Measurements from ENCODE around the gene UBASH3A.

The UBASH3A gene

DNA sequence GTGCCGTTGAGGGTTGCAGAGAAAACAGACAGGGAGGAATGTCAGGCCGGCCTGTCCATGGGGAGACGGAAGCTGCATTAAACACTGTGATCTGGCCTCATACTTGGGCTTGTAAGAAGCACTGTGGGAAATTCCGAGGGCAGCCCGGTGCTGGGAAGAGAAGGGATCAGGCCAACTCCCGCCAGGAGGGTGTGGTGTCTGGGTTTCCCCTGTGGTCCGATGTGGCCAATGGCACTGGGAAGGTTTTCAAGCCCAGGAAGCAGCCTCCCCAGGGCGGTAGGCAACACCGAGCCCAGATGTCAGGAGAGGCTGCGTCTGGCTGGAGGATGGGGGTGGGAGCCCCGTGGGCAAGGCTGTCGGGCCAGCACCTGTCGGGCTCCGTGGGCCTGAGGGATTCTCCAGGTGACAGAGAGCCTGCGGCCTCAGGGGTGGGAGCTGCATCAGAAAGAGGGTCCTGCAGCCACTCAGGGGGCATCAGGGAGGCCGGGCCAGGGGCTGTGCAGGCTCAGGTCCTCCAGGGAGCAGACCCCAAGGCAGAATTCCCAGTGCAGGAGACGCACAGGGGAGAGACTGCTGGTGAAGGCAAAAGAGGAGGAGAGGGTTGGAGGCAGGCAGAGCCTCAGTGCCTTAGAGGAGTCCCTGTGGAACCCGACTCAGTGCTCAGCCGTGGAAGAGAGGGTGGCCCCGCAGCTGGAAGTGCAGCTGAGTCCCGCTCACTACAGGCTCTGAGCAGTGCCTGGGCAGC, 8.4 kb downstream of the UBASH3A start:
- no peak for DNase-seq

DNA sequence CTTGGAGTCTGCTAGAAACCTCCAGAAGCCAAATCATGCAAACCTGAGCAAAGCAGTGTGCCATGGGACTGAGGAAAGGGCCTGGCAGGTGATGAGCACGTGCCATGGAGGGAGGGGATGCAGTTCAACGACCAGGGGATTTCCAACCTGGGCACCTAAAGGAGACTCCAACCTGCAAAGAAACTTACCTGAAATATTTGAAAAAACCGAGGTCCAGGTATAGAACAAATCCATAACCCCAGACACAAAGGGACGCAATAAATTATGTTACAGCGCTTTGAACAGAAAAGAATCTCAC, 8.9 kb downstream of the UBASH3A start:
- no peak for DNase-seq

DNA sequence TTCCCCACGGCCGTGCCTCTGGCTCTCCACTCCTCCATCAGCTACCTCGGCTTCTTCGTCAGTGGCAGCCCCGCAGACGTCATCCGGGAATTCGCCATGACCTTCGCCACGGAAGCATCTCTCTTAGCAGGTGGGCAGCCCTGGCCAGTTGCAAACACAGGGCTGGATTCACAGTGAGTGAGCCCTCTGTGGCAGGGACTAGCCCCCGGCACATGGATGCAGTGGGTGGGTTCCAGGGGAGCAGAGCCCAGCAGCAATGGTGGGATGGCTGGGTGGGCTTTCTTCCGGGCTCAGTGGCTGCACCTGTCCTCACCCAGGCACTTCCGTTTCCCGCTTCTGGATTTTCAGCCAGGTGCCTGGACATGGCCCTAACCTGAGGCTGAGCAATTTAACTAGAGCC, 9.4 kb downstream of the UBASH3A start:
- DNase-seq = no peak

DNA sequence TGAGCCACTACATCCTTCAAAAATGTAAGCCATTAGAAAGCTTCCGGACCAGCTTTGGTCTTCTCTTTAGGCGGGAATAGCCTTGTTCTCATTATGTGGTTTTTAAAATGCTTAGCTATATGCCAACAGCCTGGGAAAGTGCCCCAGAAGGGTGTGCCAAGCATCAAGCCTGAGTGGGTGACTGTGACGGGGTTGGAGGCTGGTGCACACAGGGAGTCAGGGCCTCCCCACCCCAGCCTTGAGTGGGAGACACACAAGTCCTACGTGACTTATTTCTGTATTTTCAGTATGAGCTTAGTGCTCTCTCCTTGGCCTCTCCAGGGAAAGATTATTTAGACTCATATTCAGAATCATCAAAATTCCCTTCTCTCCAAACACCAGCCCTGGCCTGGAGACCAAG, 9.8 kb downstream of the UBASH3A start:
- no peak for DNase-seq

DNA sequence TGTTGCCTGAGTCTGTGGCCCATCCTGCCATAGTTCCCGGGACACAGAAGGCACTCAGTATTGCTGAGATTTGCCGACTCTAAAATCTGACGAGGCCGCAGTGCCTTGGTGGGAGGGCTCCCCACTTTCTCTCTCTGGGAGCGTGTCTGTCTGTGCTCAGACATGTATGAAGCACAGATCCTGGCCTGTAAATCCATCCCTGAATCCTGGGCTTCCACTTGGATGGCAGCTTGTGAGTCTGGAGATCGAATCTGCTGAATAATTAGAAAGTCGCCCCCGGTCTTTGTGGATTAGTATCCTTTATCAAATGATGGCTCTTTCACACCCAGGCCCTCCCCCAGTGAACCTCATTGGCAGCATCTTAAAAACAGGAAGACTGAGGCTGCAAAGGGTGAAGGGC, 10.4 kb downstream of the UBASH3A start:
- DNase-seq = no peak

DNA sequence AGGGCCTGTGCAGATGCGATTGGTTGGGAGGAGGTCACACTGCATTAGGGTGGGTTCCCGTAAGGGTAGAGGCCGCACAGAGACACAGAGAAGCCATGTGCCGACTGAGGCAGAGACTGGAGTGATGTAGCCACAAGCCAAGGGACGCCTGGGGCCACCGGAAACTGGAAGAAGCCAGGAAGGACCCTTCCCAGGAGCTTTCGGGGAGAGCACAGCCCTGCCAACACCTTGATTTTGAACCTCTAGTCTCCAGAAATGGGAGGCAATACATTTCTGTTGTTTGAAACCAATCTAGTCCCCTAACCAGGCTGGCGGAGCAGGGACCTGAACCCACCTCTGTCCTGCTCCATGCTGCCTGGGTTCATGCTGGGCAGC, 10.8 kb downstream of the UBASH3A start:
- no peak for DNase-seq

DNA sequence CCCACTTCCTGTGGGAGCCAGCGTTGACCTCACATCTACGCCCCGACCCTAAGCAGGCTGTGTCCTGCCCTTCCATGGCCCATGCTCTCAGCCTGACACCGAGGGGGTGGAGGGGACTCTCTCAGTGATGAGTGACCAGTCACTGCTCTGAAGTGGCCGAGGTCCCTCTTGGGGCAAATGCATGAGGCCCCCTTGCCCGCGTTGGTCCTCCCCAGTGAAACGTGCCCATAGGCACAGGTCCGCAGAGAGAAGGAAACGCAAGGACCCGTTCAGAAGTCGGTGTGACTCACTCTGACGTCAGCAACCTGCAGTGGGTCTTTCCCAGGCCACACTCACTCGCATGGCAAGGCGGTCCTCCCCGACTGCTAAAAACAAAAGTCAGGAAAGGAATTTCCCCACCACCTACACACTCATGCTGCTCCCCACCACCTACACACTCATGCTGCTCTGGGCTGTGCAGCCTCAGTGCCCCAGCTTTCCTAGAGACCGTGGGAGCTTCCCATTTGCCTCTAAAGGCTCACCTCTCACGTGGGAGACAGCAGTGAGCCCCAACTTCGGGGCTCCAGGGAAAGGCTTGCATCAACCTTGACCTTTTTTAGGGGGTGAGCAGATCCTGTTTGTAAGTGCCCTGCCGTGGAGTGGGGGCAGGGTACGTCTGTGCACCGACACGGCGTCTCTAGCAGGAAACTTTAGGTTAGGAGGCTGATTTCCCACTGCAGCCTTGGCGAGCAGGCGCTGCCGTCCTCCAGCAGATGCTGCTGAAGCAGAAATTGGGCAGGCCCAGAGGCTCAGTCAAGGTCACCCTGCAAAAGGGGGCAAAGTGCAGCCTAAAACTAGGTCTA, 11.4 kb downstream of the UBASH3A start:
- DNase-seq = peak; percentile 78

DNA sequence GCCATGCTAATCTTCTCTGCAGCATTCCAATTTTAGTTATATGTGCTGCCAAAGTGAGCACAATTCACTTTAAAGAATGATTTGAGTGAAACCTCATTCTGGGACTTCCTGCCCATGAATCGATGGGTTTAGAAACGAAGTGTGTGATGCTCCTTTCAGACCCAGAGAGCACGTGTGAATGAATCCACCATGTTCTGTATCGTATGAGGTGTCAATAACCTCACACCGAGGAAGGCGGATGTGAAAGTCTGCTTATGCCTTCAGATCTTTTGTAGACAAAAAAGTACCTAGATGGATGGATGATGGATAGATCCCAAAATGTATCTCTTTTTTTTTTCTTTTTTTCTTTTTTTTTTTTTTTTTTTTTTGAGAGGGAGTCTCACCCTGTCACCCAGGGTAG, 13.8 kb downstream of the UBASH3A start:
- DNase-seq = no peak

DNA sequence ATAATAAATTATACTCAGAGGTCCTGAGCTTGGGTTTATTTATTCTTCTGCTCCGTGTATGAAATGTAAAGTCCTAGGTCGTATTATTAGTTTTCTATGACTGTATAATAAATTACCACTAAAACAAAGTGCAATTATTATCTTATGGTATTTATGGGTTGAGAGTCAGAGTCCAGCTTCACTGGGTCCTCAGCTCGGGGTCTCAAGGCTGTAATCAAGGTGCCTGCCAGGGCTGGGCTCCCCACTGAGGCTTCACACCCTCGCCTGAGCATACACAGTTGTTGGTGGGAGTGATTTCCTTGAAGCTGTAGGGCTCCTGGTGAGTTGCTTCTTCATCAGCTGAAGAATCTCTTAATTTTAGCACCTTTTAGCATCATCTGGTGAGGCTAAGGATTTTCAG, 15.2 kb downstream of the UBASH3A start:
- no peak for DNase-seq

DNA sequence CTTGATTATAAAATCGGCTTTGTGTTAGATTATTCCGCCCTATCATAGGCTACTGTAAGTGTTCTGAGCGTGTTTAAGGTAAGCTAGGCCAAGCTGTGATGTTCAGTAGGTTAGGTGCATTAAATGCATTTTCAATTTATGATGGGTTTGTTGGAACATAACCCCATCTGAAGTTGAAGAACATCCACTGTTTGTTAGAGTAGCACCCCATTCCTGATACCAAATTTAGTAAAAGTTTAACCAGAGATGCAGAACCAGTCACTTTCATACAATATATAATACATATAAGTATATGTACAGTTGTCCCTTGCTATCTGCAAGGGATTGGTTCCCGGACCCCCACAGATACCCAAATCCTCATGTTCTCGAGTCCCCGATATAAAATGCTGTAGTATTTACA, 16.1 kb downstream of the UBASH3A start:
- DNase-seq = no peak

DNA sequence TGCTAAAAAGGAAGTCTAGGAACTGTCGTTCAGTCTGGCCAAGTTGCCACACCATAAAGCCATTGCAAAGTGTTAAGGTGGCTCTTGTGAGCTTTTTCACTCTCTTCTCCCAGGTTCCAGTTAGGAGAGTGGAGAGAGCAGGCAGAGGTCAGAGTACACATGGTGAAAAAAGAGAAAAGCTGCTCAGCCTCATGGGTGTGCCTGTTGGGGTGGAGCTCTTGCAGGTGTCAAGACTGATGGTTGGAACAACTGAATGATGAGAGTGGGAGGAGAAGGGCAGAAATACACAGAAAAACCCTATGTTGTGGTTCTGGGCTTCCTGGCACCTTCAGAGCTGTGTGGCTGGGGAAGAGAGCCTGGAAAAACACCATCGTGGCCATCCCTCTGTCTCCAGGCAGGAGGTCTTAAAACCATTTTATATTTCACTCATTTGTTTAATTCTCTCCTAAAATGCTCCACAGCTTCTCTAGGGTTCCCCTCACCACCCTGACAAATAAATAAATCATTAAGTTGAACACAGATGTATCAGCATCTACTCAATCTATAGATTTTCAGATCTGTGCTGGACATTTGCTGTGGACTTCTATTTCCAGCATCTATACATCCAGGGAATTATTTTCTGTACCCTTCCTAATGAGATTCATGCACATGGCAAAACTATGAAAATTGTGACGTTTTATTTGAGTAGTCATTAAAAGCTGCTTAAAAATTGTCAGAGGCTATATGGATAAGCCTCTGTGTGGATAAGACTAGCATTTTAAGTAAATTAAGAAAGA, 17.5 kb downstream of the UBASH3A start:
- no peak for DNase-seq

DNA sequence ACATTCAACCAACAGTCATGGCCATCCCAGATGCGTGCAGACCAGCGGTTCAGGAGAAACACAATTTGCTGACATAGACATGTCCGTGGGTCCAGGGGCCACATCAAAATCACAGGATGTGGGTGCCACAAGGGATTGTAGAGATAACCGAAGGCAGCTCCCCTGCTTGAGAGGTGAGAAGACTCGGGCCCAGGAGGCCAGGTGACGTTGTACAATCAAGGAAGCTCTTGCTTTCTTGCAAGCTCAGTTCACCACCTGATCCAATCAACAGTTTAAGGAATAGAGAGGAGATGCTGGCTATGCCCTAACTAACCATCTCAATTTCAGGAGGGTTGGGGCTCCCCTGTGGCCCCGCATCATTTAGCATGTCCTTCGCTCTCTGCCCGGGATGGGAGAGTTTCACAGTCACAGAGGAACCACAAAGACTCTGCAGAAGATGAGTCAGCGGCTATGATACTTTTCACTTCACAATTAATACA, 19.5 kb downstream of the UBASH3A start:
- no peak for DNase-seq

DNA sequence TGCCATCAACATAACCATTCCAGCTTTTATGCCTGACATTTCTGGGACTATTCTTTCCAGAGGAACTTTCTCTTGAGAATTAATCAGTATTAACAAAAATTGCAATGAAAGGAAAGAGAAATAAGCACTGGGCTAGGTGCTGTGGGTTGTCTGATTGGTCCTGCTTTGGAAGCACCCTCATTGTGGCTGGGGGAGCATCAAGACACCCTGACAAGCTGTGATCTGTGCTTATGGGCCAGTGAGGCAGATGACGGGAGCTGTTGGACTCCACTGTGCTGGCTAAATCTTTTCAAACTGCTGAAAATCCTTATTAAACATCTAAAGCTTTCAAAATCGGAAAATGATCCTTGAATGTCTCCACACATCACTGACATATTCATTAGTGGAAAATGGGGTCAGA, 20.0 kb downstream of the UBASH3A start:
- no peak for DNase-seq

DNA sequence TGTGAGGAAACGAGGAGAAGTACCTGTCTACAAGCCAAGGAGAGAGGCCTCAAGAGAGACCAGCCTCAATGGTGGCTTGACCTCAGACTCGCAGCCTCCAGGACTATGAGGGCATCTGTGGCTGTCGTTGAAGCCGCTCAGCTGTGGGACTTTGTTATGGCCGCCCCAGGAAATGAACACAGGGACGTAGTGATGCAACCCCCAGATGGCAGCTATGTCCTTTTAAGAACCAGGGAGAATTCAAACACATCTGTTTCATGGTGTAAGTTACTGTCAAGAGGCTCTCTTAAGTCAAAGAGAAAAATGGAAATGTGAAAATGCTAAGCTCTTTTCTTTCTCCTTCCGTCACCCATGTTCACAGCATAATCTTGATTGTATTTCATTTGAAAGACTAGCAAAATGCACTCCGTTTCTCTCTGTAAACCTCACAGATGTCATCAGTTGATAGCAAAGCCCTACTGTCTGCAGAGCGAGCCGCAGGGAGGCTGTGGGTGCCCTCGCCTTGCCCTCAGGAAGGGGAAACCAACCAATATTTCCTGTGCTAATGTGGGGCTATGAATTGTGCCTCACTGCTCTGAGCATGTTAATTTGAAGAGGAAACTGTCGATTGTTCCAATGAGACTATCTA, 21.3 kb downstream of the UBASH3A start:
- DNase-seq = peak; percentile 25

DNA sequence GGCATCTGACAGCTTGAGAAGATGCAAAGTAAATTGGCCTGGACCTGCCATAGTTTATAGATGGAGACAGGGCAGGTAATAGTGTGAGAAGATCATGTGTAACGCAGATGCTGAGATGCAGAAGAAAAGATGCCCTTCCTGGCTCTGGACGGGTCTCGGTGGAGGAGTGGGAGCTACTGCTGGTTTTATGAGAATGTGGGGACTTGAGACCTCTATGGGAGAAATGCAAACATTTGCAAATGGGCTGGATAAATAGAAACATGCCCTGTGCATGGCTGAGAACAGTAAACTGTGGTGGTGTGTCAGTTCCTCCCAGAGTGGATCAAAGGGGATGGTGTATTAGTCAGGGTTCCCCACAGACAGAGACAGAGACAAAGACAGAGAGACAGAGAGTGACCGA, 21.9 kb downstream of the UBASH3A start:
- no peak for DNase-seq

DNA sequence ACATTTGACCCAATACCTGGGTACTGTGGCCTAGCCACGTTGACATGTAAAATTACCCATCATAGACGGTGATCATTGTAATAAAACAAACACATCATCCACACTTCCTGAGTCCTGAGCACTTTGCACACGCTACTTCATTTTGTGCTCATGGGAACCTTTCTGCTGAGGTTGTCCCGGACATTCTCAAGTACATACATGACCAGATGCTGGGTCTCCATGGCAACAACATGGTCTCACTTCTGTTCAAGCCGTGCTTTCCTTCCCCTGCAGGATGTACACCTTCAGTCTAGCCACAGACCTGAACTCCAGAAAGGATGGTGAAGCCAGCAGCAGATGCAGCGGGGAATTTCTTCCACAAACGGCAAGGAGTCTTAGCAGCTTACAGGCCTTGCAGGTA, 22.7 kb downstream of the UBASH3A start:
- no peak for DNase-seq

DNA sequence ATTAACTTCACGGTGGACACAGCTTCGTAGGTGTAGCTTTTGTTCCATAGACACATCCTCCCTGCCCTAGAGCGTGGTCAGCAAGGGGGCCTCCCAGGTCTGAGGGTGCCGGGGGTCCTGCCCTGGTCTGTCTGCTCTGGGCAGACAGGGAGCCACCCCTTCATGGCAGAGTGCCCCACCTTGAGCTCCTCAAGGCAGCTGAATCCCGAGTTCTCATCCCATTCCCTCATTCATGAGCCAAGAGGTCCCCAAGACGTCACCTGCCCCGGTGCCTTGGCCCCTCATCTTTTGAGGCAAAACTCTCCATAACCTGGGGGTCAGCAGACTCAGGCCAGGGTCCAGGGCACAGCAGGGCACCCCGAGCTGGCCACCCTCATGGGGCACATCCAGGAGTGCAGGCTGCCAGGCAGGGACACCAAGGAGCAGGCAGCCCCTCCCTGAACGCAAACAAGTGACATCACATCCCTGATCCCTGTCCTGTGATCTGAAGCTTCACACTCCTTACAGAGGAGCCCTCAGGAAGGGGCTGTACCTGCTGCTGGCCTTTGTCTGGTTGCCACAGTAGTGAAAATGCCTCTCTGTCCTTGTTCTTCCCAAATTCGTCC, 23.3 kb downstream of the UBASH3A start:
- no peak for DNase-seq

DNA sequence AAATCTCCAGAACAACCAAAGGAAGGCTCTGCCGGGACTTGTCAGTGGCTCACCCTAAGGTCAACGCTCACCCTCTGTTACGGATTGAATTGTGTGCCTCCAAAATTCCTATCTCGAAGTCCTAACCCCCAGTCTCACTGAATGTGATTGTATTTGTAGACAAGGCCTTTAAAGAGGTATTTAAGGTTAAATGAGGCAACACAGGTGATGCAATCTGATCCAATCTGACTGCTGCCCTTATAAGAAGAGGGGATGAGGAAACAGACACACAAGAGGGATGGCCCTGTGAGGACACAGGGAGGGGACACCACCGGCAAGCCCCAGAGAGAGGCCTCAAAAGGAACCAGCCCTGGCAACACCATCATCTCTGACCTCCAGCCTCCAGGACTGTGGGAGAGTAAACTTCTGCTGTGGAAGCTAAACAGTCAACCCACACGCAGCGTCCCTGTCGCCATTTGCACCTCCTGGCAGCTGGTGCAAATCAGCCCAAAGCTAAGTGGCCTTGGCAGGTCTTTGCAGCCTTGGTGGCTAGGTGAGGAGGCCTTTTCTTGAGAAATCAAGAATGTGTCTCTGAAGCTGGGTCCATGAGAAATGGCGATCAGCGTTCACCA, 24.2 kb downstream of the UBASH3A start:
- no peak for DNase-seq

DNA sequence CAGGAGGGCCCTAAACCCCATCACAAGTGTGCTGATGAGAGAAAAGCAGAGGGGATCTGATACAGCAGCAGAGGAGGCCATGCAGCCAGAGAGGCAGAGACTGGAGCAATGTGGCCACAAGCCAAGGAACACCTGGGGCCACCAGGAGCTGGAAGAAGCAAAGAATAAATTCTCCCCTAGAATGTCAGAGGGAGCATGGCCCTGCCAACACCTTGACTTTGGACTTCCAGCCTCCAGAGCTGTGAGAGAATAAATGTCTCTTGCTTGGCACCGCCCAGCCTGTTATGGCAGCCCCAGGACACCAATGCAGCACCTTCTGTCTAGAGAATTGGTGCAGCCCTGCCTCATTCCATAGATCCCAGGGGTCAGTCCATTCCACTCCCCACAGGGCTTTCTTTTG, 25.3 kb downstream of the UBASH3A start:
- no peak for DNase-seq

DNA sequence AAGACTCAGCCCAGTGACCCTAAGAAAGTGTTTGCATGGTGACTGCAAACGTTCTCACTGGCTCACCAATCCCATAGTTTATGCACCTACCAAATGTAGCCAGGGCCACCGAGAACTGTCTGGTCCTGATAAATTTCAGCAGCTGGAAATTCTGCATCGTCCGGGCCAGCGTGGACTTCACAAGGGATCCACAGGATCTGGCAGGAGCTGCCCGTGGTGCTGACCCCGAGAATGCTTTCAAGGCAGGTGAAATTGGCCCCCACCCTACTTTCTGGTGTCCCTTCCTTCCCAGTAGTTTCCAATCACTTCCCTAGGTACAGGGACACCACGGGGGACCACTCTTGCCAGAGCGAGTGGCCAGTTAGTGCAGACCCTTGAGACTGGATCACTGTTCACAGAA, 26.2 kb downstream of the UBASH3A start:
- no peak for DNase-seq

DNA sequence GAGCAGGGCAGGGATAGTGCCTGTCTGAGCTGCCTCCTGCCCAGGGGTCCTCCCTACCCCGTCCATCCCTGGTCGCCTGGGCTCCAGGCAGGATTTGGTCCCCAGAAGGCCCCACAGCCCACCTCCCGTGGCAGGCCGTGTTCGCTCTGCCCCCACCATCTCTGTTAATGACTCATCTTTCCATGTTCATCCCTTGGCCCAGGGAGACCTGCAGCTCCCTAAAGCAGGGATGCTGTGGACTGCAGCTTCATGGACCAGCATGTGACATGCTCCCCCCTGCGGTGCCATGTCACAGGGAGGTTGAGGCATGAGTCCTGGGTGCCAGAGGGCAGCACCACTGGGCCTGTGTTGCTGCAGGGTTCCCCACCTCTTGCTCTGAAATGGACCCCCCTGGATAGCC, 26.8 kb downstream of the UBASH3A start:
- DNase-seq = no peak

DNA sequence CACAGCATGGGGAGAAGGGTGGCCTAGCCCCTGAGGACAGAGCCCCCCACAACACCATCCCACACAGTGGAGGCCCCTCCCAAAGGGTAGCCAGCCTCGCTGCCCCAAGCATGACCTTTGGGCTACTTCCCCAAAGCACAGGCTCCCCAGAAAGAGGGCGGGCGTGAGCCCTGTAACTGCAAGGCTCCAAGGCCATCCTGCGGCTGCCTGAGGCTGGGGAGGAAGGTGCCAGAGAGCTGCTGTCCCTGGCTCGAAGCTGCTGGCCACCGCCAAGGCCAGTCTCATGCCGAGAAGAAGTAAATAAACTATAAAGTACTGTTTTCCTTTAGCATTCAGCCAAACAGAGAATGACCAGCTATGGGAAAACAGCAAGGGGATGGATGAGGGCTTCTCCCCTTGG, 27.5 kb downstream of the UBASH3A start:
- no peak for DNase-seq

DNA sequence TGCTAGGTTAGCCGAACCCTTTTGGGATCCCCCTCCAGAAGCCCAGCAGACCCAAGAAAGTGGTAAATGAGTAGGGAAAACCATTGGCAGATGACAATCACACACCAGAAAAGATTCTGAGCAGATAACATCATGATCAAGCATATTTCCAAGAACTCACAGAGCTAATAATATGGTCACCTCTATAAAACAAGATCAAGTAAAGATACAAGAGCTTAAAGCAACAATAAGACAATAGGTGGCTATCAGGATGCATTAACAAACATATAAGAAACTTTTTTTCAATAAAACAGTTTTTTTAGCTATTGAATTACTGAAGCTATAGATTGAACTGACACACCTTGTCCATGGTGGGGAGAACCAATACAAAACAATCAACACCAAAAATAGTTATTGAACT, 29.0 kb downstream of the UBASH3A start:
- DNase-seq = no peak
